ENCODE data around the gene FGD5. TPM values are rescaled to one million over a fixed set of nuclear protein-coding genes. Genes with fewer than 3 reads are reported as not detected.

FGD5 gene
- total and polyA plus RNA-seq, 2 experiments from 2014 or later: 7.4 to 12.2 TPM

- TF ChIP-seq REST (IDR thresholded peaks at IDR 0.05; ENCODE audit: unreplicated experiment) (no peak), EZH2 (IDR thresholded peaks at IDR 0.05; ENCODE audit: low read depth, unreplicated experiment) (no peak), POLR2AphosphoS5 (IDR thresholded peaks at IDR 0.05; ENCODE audit: low read depth) (no peak), EZH2phosphoT487 (IDR thresholded peaks at IDR 0.05; ENCODE audit: unreplicated experiment) (no peak), ZNF114 (CRISPR knock-in tag; IDR thresholded peaks at IDR 0.05) (no peak)
Observed at GRCh38 chr3:14829811-14830210, 11.0 kb downstream of the FGD5 start (continued).

GRCh38 chr3:14831916-14832450 lies 13.2 kb downstream of the FGD5 start:
- peaks cover 36% of the 10 kb centered on the region for H3K4me1 Mint-ChIP-seq
- TF ChIP-seq STAT1 (IDR thresholded peaks at IDR 0.05; ENCODE audit: unreplicated experiment): no peak
- no peak for TF ChIP-seq EZH2phosphoT487 (IDR thresholded peaks at IDR 0.05; ENCODE audit: unreplicated experiment)
- TF ChIP-seq ETS1 (IDR thresholded peaks at IDR 0.05): no peak
- TF ChIP-seq REST (IDR thresholded peaks at IDR 0.05; ENCODE audit: unreplicated experiment): no peak
- no peak for TF ChIP-seq POLR2AphosphoS5 (IDR thresholded peaks at IDR 0.05; ENCODE audit: low read depth)
- TF ChIP-seq ZNF462 (CRISPR knock-in tag; IDR thresholded peaks at IDR 0.05): no peak
- no peak for TF ChIP-seq CREB1 (CRISPR knock-in tag; IDR thresholded peaks at IDR 0.05; ENCODE audit: low read depth)
- no peak for TF ChIP-seq ZNF114 (CRISPR knock-in tag; IDR thresholded peaks at IDR 0.05)
- no peak for TF ChIP-seq EZH2 (IDR thresholded peaks at IDR 0.05; ENCODE audit: low read depth, unreplicated experiment)

More at GRCh38 chr3:14831916-14832450, 13.2 kb downstream of the FGD5 start:
- no peak overlapping the region for H3K27ac Mint-ChIP-seq
- Histone ChIP-seq H3K4me1 (ENCODE audit: insufficient read depth) (peaks cover 2% of the 10 kb centered on the region; the same call in 1 of the 2 replicates), H3K36me3 (ENCODE audit: insufficient read depth) (no peaks in the 10 kb centered on the region), H3K27me3 (ENCODE audit: insufficient read depth) (no peaks in the 10 kb centered on the region), H2AFZ (no peak overlapping the region), H3K27ac (ENCODE audit: low read depth) (no peak overlapping the region), H4K20me1 (replicated peaks; ENCODE audit: insufficient read depth) (no peaks in the 10 kb centered on the region), H3K4me3 (no peak overlapping the region), H3F3A (replicated peaks; ENCODE audit: low read depth) (no peaks in the 10 kb centered on the region), H3K79me2 (replicated peaks; ENCODE audit: insufficient read depth) (no peaks in the 10 kb centered on the region; the same call in 1 of the 2 replicates), H3K9me2 (ENCODE audit: insufficient read depth) (no peaks in the 10 kb centered on the region), H3K4me2 (no peak overlapping the region)
- ATAC-seq (no peak), DNase-seq (ENCODE audit: low spot score) (no peak)
- no peak overlapping the region for H3K4me3 Mint-ChIP-seq
- H3K9me3 Mint-ChIP-seq: no peaks in the 10 kb centered on the region; the same call in 2 of the 3 replicates
- H3K36me3 Mint-ChIP-seq (ENCODE audit: low read depth): no peaks in the 10 kb centered on the region
- peaks cover 10% of the 10 kb centered on the region for H3K27me3 Mint-ChIP-seq (ENCODE audit: insufficient read depth, low read depth, poor library complexity)
